ENCODE measurements around the gene PHTF1. TPM values are rescaled to one million over a fixed set of nuclear protein-coding genes. Genes with fewer than 3 reads are reported as not detected.

The PHTF1 gene
- total RNA-seq, 1 donor from 2014 or later: 35.4 TPM

- Mint-ChIP-seq H3K4me1 (ENCODE audit: unreplicated experiment) (no peaks in the 10 kb centered on the region), H3K27me3 (ENCODE audit: unreplicated experiment) (no peaks in the 10 kb centered on the region), H3K4me3 (ENCODE audit: unreplicated experiment) (no peak overlapping the region), H3K9me3 (ENCODE audit: unreplicated experiment) (no peaks in the 10 kb centered on the region), H3K27ac (ENCODE audit: unreplicated experiment) (no peak overlapping the region), H3K36me3 (ENCODE audit: low read depth, unreplicated experiment) (no peaks in the 10 kb centered on the region)
- TF ChIP-seq CTCF (IDR thresholded peaks at IDR 0.05; ENCODE audit: unreplicated experiment): no peak
- DNase-seq (ENCODE audit: low spot score): no peak
Observed at GRCh38 chr1:113659035-113659434, 100.3 kb downstream of the PHTF1 start.

GRCh38 chr1:113657556-113658063 is 101.7 kb downstream of the PHTF1 start:
- H3K27ac Mint-ChIP-seq (ENCODE audit: unreplicated experiment): no peak overlapping the region
- DNase-seq (ENCODE audit: low spot score): no peak
- H3K9me3 Mint-ChIP-seq (ENCODE audit: unreplicated experiment): no peaks in the 10 kb centered on the region
- no peaks in the 10 kb centered on the region for H3K4me1 Mint-ChIP-seq (ENCODE audit: unreplicated experiment)
- H3K27me3 Mint-ChIP-seq (ENCODE audit: unreplicated experiment): no peaks in the 10 kb centered on the region
- no peak overlapping the region for H3K4me3 Mint-ChIP-seq (ENCODE audit: unreplicated experiment)
- TF ChIP-seq CTCF (IDR thresholded peaks at IDR 0.05; ENCODE audit: unreplicated experiment): no peak
- H3K36me3 Mint-ChIP-seq (ENCODE audit: low read depth, unreplicated experiment): no peaks in the 10 kb centered on the region

- no peak overlapping the region for H3K27ac Mint-ChIP-seq (ENCODE audit: unreplicated experiment)
- no peaks in the 10 kb centered on the region for H3K4me1 Mint-ChIP-seq (ENCODE audit: unreplicated experiment)
- TF ChIP-seq CTCF (IDR thresholded peaks at IDR 0.05; ENCODE audit: unreplicated experiment): no peak
- no peaks in the 10 kb centered on the region for H3K36me3 Mint-ChIP-seq (ENCODE audit: low read depth, unreplicated experiment)
- no peaks in the 10 kb centered on the region for H3K9me3 Mint-ChIP-seq (ENCODE audit: unreplicated experiment)
- no peaks in the 10 kb centered on the region for H3K27me3 Mint-ChIP-seq (ENCODE audit: unreplicated experiment)
- no peak for DNase-seq (ENCODE audit: low spot score)
- H3K4me3 Mint-ChIP-seq (ENCODE audit: unreplicated experiment): no peak overlapping the region
Observed at GRCh38 chr1:113657126-113657525, 102.2 kb downstream of the PHTF1 start.

DNA sequence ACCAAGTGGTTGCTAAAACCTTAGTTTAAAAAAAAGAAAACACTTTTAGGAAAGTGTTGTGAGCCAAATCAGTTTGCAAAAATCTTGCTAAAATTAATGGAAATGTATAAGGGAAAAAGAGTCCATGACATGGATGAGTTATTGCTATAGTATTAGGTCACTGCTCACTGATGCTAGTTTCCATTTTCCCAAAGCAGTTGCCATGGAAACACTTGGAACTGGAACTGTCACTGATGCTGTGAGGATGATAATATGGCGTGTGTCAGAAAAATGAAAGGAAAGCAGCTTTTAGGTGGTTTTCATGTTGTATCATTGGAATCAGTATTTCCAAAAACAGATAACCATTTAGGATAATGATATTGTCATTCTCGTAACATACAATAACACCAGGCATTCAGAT is 104.4 kb downstream of the PHTF1 start:
- DNase-seq (ENCODE audit: low spot score): no peak
- H3K4me1 Mint-ChIP-seq (ENCODE audit: unreplicated experiment): no peaks in the 10 kb centered on the region
- H3K27me3 Mint-ChIP-seq (ENCODE audit: unreplicated experiment): no peaks in the 10 kb centered on the region
- TF ChIP-seq CTCF (IDR thresholded peaks at IDR 0.05; ENCODE audit: unreplicated experiment): no peak
- H3K9me3 Mint-ChIP-seq (ENCODE audit: unreplicated experiment): no peaks in the 10 kb centered on the region
- no peak overlapping the region for H3K27ac Mint-ChIP-seq (ENCODE audit: unreplicated experiment)
- H3K36me3 Mint-ChIP-seq (ENCODE audit: low read depth, unreplicated experiment): no peaks in the 10 kb centered on the region
- H3K4me3 Mint-ChIP-seq (ENCODE audit: unreplicated experiment): no peak overlapping the region

DNA sequence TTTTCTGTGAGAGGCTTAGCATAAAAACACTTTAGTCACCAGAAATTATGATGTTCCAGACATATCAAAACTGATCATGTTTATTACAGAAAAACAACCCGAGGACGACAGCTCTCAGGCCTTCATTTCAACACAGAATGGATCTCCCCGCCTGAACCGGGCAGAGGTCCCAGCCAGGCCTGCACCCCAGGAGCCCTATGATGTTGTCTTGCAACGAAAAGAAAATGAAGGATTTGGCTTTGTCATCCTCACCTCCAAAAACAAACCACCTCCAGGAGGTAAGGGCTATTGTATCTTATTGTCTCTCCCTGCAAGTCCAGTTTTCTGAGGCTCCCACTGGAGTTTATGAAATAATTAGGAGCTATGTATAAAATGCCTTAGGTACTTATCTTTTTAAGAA is 105.5 kb downstream of the PHTF1 start:
- no peak for DNase-seq (ENCODE audit: low spot score)
- Mint-ChIP-seq H3K4me3 (ENCODE audit: unreplicated experiment) (no peak overlapping the region), H3K27ac (ENCODE audit: unreplicated experiment) (no peak overlapping the region), H3K36me3 (ENCODE audit: low read depth, unreplicated experiment) (no peaks in the 10 kb centered on the region), H3K4me1 (ENCODE audit: unreplicated experiment) (no peaks in the 10 kb centered on the region), H3K27me3 (ENCODE audit: unreplicated experiment) (no peaks in the 10 kb centered on the region), H3K9me3 (ENCODE audit: unreplicated experiment) (no peaks in the 10 kb centered on the region)
- TF ChIP-seq CTCF (IDR thresholded peaks at IDR 0.05; ENCODE audit: unreplicated experiment): no peak
